Activated naive CD8-positive, alpha-beta T cell treated with anti-CD3 and anti-CD28 coated beads for 36 hours (primary cell): ENCODE measurements around the gene EIF2B5. TPM values are rescaled to one million over a fixed set of nuclear protein-coding genes. Genes with fewer than 3 reads are reported as not detected.
A peak's percentile ranks its signal among the peaks of the same experiment; 100 is the strongest.
"Not testable (repeated sequence)": the region's sequence is repeated elsewhere in the genome, so short reads cannot be mapped to it uniquely, and the experiment has no call there.

Experiments used
- DNase-seq: peaks from one replicate; pipeline ENCODE4 v3.0.0; 2021
- H3K27ac Mint-ChIP-seq: one replicate; pipeline ENCODE4 v1.8.0; 2022; ENCODE audit warnings: mild to moderate bottlenecking, moderate library complexity, mixed read lengths
- H3K27me3 Mint-ChIP-seq: one replicate; pipeline ENCODE4 v1.8.0; 2022; ENCODE audit warnings: mild to moderate bottlenecking, mixed read lengths
- H3K36me3 Mint-ChIP-seq: one replicate; pipeline ENCODE4 v1.8.0; 2021; ENCODE audit warnings: mild to moderate bottlenecking, mixed read lengths
- H3K4me1 Mint-ChIP-seq: one replicate; pipeline ENCODE4 v1.8.0; 2021; ENCODE audit warnings: mixed read lengths
- H3K4me3 Mint-ChIP-seq: one replicate; pipeline ENCODE4 v1.8.0; 2022; ENCODE audit warnings: mild to moderate bottlenecking, moderate library complexity, mixed read lengths
- H3K9me3 Mint-ChIP-seq: one replicate; pipeline ENCODE4 v1.8.0; 2022; ENCODE audit warnings: mixed read lengths
- total RNA-seq, 2 experiments: library from RNA; stranded (reverse); gene quantifications; one replicate each; pipeline ENCODE4 v1.2.3, GENCODE V29; 2021

Gene EIF2B5
- total RNA-seq, 2 experiments from 2014 or later = 73.2 to 74.4 TPM

GRCh38 chr3:184158404-184158803 lies 23.2 kb downstream of the EIF2B5 start:
- peaks cover 4% of the 10 kb centered on the region for H3K36me3 Mint-ChIP-seq
- no peak for DNase-seq
- H3K27ac Mint-ChIP-seq = no peak overlapping the region
- no peaks in the 10 kb centered on the region for H3K9me3 Mint-ChIP-seq
- no peaks in the 10 kb centered on the region for H3K27me3 Mint-ChIP-seq
- H3K4me3 Mint-ChIP-seq = no peak overlapping the region
- H3K4me1 Mint-ChIP-seq = peaks cover 24% of the 10 kb centered on the region

- H3K27ac Mint-ChIP-seq = no peak overlapping the region
- H3K4me3 Mint-ChIP-seq = no peak overlapping the region
- no peaks in the 10 kb centered on the region for H3K9me3 Mint-ChIP-seq
- DNase-seq = no peak
- H3K27me3 Mint-ChIP-seq = no peaks in the 10 kb centered on the region
- peaks cover 21% of the 10 kb centered on the region for H3K4me1 Mint-ChIP-seq
- peaks cover 8% of the 10 kb centered on the region for H3K36me3 Mint-ChIP-seq
Measured at GRCh38 chr3:184160456-184160855, 25.3 kb downstream of the EIF2B5 start.

GRCh38 chr3:184162571-184163070 lies 27.5 kb downstream of the EIF2B5 start:
- DNase-seq, H3K36me3 Mint-ChIP-seq, H3K27me3 Mint-ChIP-seq, H3K9me3 Mint-ChIP-seq, H3K4me3 Mint-ChIP-seq, H3K27ac Mint-ChIP-seq: not testable (repeated sequence)
- H3K4me1 Mint-ChIP-seq = peaks cover 14% of the 10 kb centered on the region

- Mint-ChIP-seq H3K4me1 (peaks cover 6% of the 10 kb centered on the region), H3K36me3 (peaks cover 4% of the 10 kb centered on the region), H3K4me3 (no peak overlapping the region), H3K27me3 (no peaks in the 10 kb centered on the region), H3K27ac (no peak overlapping the region), H3K9me3 (no peaks in the 10 kb centered on the region)
- no peak for DNase-seq
Measured at GRCh38 chr3:184164648-184165330, 29.6 kb downstream of the EIF2B5 start.

- H3K27me3 Mint-ChIP-seq = no peaks in the 10 kb centered on the region
- peaks cover under 1% of the 10 kb centered on the region for H3K4me1 Mint-ChIP-seq
- H3K36me3 Mint-ChIP-seq = peaks cover 4% of the 10 kb centered on the region
Measured at GRCh38 chr3:184165543-184165942, 30.4 kb downstream of the EIF2B5 start.

GRCh38 chr3:184166671-184167070 lies 31.5 kb downstream of the EIF2B5 start:
- Mint-ChIP-seq H3K4me3 (no peak overlapping the region), H3K36me3 (peaks cover 4% of the 10 kb centered on the region), H3K27me3 (no peaks in the 10 kb centered on the region), H3K9me3 (no peaks in the 10 kb centered on the region), H3K4me1 (peaks cover 2% of the 10 kb centered on the region), H3K27ac (no peak overlapping the region)
- no peak for DNase-seq

More at GRCh38 chr3:184165543-184165942, 30.4 kb downstream of the EIF2B5 start:
- H3K27ac Mint-ChIP-seq = no peak overlapping the region
- no peaks in the 10 kb centered on the region for H3K9me3 Mint-ChIP-seq
- DNase-seq = no peak
- H3K4me3 Mint-ChIP-seq = no peak overlapping the region

- Mint-ChIP-seq H3K27ac (no peak overlapping the region), H3K4me3 (no peak overlapping the region), H3K36me3 (peaks cover 4% of the 10 kb centered on the region), H3K27me3 (no peaks in the 10 kb centered on the region), H3K4me1 (peaks cover 2% of the 10 kb centered on the region), H3K9me3 (no peaks in the 10 kb centered on the region)
- no peak for DNase-seq
Measured at GRCh38 chr3:184167786-184168185, 32.6 kb downstream of the EIF2B5 start.

- no peak for DNase-seq
- H3K4me3 Mint-ChIP-seq = no peak overlapping the region
Measured at GRCh38 chr3:184168363-184169120, 33.4 kb downstream of the EIF2B5 start.

GRCh38 chr3:184169896-184170875 lies 35.0 kb downstream of the EIF2B5 start:
- no peaks in the 10 kb centered on the region for H3K27me3 Mint-ChIP-seq
- no peaks in the 10 kb centered on the region for H3K36me3 Mint-ChIP-seq
- peaks cover 7% of the 10 kb centered on the region for H3K4me1 Mint-ChIP-seq
- no peaks in the 10 kb centered on the region for H3K9me3 Mint-ChIP-seq
- no peak overlapping the region for H3K27ac Mint-ChIP-seq
- no peak overlapping the region for H3K4me3 Mint-ChIP-seq
- no peak for DNase-seq

More at GRCh38 chr3:184168363-184169120, 33.4 kb downstream of the EIF2B5 start:
- no peak overlapping the region for H3K27ac Mint-ChIP-seq
- no peaks in the 10 kb centered on the region for H3K9me3 Mint-ChIP-seq
- H3K36me3 Mint-ChIP-seq = peaks cover 4% of the 10 kb centered on the region
- H3K4me1 Mint-ChIP-seq = peaks cover 2% of the 10 kb centered on the region
- H3K27me3 Mint-ChIP-seq = no peaks in the 10 kb centered on the region

GRCh38 chr3:184171562-184171961 lies 36.4 kb downstream of the EIF2B5 start:
- Mint-ChIP-seq H3K27ac (peak overlapping the region; percentile 36), H3K36me3 (peaks cover 2% of the 10 kb centered on the region), H3K27me3 (no peaks in the 10 kb centered on the region), H3K9me3 (no peaks in the 10 kb centered on the region), H3K4me3 (no peak overlapping the region), H3K4me1 (peaks cover 15% of the 10 kb centered on the region)
- DNase-seq = no peak

GRCh38 chr3:184172681-184173373 lies 37.7 kb downstream of the EIF2B5 start:
- no peaks in the 10 kb centered on the region for H3K9me3 Mint-ChIP-seq
- peaks cover 18% of the 10 kb centered on the region for H3K4me1 Mint-ChIP-seq
- H3K36me3 Mint-ChIP-seq = peaks cover 2% of the 10 kb centered on the region
- DNase-seq = no peak
- no peak overlapping the region for H3K27ac Mint-ChIP-seq
- no peaks in the 10 kb centered on the region for H3K27me3 Mint-ChIP-seq
- no peak overlapping the region for H3K4me3 Mint-ChIP-seq

- peaks cover 22% of the 10 kb centered on the region for H3K4me1 Mint-ChIP-seq
- no peaks in the 10 kb centered on the region for H3K9me3 Mint-ChIP-seq
- no peak for DNase-seq
- no peak overlapping the region for H3K27ac Mint-ChIP-seq
- peaks cover 6% of the 10 kb centered on the region for H3K36me3 Mint-ChIP-seq
- no peak overlapping the region for H3K4me3 Mint-ChIP-seq
- H3K27me3 Mint-ChIP-seq = no peaks in the 10 kb centered on the region
Measured at GRCh38 chr3:184173374-184173722, 38.2 kb downstream of the EIF2B5 start.

- peak overlapping the region; percentile 98 for H3K4me3 Mint-ChIP-seq
Measured at GRCh38 chr3:184174284-184174645, 39.1 kb downstream of the EIF2B5 start.

More at GRCh38 chr3:184174284-184174645, 39.1 kb downstream of the EIF2B5 start:
- Mint-ChIP-seq H3K27me3 (no peaks in the 10 kb centered on the region), H3K9me3 (no peaks in the 10 kb centered on the region), H3K36me3 (peaks cover 6% of the 10 kb centered on the region), H3K27ac (peak overlapping the region; percentile 61), H3K4me1 (peaks cover 22% of the 10 kb centered on the region)
- no peak for DNase-seq
